GM21367 (cell line): ENCODE results near the gene PDE6B.
"Not testable (repeated sequence)": the region's sequence is repeated elsewhere in the genome, so short reads cannot be mapped to it uniquely, and the experiment has no call there.

Source experiments
- ATAC-seq: cut with Tn5 transposase; IDR thresholded peaks from one replicate; pipeline ENCODE4 v1.9.1; 2021; ENCODE audit not compliant: unreplicated experiment

The PDE6B gene

DNA sequence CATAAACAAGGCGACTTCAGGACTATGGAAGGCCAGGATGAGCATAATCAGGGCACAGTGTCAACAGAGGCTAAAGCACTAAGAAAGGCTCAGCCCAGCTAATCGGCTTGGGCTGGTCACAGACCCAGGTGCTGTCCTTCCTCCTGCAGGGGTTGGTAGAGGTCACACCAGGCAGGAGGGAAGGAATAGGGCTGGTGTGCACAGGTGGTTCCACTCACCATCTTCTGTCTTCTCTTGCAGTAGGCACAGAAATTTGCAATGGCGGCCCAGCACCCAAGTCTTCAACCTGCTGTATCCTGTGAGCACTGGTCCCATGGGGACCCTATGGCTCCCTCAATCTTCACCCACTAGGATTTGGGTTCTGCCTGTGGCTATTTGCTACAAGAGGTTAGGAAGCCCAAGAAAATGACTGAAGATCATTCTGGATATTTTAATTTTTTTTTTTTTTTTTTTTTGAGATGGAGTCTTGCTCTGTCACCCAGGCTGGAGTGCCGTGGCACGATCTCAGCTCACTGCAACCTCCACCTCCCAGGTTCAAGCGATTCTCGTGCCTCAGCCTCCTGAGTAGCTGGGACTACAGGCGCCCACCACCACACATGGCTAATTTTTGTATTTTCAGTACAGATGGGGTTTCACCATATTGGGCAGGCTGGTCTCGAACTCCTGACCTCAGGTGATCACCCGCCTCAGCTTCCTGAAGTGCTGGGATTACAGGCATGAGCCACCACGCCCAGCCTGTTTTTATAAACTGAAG lies 44.6 kb downstream of the PDE6B start:
- not testable (repeated sequence) for ATAC-seq

DNA sequence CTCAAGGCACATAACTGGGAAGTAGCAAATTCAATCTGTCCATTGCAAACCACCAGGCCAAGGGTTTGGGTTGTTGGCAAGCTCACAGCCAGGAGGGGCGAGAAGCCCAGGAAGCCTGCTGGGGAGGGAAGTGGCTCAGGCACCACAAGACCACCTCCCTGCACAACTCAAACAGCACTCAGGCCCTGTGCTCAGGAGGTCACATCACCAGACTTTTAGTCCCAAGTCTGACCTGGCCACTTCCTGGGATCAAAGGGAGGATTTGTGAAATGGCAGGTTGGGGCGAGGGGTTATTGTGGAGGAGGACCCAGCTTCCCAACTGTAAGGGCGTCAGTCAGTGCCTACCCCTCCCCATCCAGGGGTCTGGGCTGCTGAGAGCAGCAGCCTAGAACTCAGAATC lies 46.4 kb downstream of the PDE6B start:
- ATAC-seq = no peak

DNA sequence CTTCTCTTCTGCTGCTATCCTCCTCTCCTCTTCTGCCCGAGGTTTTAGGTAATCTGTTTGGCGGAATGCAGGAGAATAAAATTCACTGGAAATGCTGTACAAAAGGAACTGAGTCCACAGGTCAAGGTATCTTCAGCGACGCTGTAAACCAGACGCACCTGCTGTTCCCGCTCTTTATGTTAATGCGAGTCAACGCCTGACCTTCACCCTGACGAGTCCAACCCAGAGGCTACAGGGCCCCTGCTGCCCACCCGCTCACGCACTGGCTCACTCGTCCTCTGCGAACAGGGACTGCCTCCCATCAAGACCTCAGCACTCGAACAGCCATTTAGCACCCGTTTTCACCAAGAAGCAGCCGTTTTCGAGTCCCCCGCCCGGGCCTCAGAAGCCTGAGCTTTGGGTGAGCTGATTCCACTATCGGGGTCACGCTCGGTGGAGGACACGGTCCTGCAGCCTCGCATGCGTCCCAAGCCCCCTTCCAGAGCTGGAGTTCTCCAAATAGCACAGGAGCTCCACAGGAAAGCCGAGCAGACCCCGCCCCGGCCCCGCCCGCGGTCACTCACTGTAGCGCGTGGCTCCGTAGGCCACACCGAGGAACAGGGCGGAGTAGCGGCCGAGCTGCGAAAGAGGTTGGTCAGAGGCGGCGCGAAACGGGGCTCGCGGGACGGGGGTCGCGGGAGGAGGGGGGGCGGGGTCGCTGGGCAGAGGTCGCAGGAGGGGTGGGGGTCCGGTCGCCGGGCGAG lies 48.1 kb downstream of the PDE6B start:
- ATAC-seq = no peak

DNA sequence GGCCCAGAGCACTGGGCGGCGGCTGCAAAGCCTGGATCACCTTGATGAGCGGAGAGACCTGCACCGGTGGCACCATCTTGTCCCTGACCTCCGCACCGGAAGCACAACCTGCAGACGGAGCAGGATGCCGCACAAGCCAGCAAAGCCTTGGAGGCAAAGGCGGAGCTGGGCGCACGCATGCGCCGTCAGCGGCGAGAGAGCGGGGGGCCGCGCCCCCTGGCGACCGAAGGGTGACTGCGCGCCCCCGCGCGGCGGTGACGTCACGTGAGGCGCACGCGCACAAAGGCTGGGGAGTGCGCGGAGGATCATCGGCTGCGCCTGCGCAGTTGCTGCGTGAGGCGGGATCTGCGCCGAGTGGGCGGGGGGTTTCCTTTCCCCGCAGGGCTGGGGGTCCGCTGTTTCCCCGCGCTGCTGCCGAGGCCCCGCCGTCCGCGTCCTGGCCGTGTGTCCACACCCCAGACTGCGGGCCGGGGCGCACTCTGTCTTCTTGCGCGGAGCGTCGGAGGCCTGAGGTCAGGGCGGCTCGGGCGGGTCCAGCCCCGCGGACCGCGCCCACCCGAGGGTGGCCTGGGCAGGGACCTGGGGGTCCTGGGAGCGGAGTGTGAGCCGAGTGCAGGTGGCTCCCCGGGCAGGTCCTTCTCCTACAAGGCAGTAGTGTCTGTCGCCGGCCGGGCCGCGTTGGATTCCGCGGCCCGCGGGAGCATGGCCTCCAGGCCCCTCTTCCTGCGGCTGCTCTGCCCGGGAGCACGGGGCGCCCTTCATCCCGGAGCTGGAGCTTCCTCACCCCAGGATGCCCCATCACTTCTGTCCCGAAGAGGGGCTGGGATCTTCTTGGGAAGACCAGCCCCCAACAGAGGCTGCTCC lies 49.0 kb downstream of the PDE6B start, which contains the start of the genes ATP5ME and MYL5:
TSS of gene ATP5ME (minus strand) at position 105 of the 864 bp plus-strand sequence. CDS start at position 76, 29 bp downstream.
TSS of gene MYL5 (plus strand) at position 371 of the 864 bp plus-strand sequence. CDS start 3,485 bp downstream, outside the sequence.
- peak; percentile 66 for ATAC-seq

GRCh38 chr4:675036-675882 lies 49.9 kb downstream of the PDE6B start:
- peak; percentile 2 for ATAC-seq

DNA sequence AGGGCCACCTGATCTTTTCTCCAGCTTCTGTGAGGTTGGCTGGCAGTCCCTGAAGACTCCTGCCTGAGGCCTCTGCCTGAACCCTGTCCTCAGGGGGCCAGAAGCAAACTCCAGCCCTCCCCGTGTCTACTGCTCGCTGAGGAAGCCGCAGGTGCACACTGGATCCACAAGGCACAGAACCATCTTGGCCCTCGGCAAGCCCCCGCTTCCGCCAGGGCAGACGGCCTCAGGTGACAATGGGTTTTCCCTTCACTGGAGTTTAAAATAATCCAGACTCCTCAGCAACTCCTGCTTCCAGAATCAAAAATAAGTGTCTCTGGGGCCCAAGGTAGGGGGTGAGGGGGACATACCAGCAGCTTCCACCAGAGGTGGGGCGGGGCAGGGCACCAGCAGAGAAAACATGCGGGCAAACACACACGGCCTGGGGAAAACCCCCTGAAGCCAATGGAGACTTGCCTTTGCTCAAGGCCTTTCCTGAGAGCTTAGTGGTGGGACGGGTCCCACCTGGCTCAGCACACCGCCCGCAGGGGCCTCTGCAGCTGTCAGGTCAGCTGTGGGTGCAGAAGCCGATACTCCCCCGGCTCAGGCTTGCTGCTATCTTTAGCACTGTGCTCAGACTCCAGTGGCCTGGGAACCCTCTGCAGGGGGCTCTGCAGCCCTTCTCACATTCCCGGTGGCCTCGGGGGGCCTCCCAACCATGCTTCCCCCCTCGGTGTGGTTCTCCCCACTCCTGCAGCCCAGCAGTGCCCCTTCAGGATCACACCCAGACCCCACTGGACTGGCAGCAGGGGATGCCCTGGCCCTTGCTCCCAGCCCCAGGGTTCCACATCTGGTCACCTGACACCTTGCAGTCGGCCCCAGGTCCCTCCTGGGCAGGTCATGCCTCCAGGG lies 50.9 kb downstream of the PDE6B start:
- ATAC-seq = peak; percentile 18

- no peak for ATAC-seq
These were observed 51.5 kb downstream of the PDE6B start for GRCh38 chr4:676871-677235.

DNA sequence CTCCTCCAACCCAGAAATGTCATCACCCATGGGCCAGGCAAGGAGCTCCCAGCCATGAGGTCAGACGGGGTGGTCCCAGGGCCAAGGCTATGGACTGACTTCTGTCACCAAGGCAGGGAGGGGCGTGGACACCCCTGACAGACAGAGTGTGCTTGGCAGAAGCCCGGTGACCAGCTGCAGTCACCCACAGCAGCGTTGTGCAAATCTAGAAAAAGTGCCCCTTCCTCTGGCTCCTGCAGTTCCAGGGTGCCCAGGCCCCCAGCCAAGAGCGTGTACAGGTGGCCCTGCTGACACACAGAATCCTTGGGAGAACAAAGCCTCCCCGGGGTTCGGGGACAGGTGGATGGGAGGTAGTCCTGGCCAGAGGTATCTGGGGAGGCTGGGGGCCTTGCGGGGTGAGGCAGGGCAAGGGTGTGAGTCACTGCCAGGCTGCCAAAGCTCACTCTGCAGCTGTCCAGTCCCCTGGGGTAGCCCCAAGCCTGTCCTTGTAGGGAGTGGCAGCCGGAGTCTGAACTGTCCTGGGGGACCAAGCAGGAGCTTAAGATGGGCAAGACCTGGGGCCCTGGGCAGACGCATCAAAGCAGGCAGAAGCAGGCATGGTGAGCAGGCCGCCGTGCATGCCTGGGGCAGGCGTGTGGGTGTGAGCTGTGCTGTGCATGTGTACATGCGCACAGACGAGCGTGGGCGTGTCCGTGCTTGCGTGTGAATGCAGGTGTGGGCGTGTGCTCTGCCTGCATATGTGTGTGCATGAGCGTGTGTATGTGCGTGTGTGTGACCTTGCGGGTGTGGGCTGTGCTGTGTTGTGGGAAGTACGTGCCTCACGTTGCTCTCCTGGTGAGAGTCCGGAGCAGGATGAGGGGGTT lies 52.3 kb downstream of the PDE6B start:
- ATAC-seq = no peak

DNA sequence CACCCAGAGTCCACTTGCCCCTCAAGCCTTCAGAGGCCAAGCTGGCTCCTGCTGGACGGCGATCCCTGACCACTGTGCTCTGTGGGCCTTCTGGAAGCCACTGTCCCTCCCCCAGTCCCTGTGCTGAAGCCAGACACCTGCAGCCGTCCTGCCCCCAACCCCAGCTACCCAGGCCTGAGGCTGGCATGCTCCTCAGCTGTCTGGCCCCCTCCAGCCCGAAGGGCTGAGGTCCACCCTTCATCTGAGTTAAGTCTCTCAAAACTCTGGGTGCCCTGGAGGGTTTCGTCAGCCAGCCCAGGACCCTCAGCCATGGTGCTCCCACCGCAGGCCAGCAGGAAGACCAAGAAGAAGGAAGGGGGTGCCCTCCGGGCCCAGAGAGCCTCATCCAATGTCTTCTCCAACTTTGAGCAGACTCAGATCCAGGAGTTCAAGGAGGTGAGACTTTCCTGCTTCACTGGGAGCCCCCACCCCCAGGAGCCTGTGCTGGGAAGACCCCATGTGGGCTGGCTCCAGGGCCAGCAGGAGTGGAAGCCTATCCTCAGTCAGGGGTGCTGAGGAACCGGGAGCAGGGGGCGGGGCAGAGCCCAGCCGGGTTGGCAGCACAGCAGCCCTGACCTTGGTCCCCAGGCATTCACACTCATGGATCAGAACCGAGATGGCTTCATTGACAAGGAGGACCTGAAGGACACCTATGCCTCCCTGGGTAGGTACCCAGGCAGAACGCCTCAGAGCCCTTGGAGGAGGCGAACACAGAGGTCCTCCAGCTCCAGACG lies 53.1 kb downstream of the PDE6B start:
- ATAC-seq = no peak

- ATAC-seq = no peak
These were observed 53.7 kb downstream of the PDE6B start for GRCh38 chr4:679104-679481.

GRCh38 chr4:679629-680028 lies 54.3 kb downstream of the PDE6B start:
- ATAC-seq = no peak

DNA sequence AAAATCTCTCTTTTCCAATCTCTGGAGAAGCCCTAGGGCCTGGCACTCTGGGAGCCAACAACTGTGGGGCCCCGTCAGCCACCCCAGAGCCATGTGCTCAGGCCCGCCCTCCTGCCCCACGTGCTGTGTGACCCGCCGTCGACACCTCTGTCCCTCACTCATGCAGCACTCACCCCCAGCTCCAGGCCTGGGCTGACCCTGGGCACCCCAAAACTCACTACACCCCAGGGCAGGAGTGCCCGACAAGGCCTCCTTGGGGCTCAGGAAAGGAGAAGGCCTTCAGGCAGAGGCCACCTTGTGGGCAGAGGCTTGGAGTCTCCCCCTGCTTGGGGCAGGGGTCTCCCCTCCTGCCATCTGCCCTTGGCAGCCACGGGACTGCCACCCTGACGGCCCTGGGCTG lies 54.7 kb downstream of the PDE6B start:
- ATAC-seq = no peak

DNA sequence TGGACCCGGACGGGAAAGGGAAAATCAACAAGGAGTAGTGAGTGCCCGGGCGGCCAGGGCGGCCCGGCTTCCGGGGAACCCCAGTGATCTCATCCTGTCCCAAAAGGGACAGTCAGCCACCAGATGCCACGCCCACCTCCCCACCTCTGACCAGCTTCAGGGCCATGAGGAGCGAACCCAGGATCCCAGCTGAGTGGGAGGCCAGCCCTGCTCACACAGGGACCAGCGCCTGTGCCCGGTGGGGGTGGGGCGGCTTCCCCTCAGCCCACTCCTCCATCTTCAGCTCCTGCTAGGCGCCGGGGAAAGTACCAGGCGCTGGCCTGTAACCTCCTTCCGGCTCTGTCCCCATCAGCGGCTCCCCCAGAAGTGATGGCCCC lies 55.2 kb downstream of the PDE6B start:
- no peak for ATAC-seq

GRCh38 chr4:680928-681645 lies 55.7 kb downstream of the PDE6B start:
- no peak for ATAC-seq

DNA sequence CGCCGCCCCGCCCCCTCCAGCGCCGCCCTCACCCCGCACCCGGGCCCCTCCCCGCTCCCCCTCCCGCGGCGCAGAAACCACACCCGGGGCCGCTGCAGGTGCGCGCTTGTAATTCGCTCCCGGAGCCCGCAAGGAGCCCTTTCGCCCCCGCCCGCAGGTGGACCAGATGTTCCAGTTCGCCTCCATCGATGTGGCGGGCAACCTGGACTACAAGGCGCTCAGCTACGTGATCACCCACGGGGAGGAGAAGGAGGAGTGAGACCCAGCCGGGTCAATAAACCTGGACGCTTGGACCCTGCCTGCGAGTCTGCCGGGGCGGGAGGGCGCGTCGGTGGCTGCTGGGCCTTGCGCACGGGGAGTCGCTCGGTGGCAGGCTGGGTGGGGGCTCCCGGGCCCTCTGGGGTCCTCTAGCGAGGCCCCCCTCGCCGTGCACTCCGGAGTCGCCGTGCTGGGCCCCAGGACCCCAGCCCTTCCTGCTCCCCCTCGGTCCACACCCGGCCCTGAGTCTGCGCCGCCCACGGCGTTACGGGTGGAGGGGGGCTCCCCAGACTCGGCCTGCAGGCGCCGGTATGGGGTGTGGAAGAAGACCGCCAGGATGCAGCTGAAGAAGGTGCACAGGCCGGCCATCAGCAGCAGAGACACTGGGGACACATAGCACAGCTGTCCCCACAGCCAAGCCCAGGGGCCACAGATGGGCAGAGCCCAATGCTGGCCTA lies 56.5 kb downstream of the PDE6B start:
- no peak for ATAC-seq

GRCh38 chr4:682490-683172 lies 57.3 kb downstream of the PDE6B start:
- no peak for ATAC-seq
